ENCODE measurements around the gene DBP. TPM values are rescaled to one million over a fixed set of nuclear protein-coding genes. Genes with fewer than 3 reads are reported as not detected.
"Not testable (repeated sequence)": the region's sequence is repeated elsewhere in the genome, so short reads cannot be mapped to it uniquely, and the experiment has no call there.

DBP gene
- polyA plus RNA-seq, 3 donors, result 13.8 to 15.4 (median 14.6) TPM

DNA sequence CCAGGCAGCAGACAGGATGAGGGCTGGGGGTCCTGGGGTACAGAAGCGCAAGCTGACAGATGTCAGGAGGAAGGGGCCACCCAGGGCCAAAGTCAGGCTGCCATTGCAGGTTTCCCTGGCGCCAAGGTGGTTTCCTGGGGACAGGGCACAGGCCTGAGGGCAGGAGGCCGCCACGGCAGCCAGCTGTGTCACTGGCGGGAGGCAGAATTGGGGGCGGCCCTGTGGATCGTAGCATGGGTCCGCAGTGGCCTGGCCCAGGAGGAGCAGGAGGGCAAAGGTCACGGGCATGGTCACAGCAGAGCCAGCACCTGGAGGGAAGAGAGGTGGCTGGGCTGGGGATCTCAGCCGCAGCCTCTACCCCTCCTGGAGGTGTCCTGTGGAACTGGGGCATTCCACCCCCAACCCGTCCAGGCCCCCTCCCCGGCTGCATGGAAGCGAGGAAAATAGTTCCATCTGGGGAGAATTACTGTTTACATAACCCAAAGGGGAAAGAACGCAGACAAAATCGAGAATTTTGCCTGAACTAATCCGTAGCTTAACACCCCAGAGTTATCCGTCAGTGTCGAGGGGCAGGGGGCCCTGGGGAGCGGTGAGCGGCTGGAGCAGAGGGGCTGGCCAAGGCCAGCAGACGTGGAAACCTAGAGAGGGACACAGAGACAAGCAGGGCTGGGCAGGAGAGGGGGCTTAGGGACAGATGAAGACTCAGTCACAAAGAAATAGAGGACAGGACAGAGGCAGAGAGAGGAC lies 33.7 kb upstream of the DBP start:
- DNase-seq, result no peak

DNA sequence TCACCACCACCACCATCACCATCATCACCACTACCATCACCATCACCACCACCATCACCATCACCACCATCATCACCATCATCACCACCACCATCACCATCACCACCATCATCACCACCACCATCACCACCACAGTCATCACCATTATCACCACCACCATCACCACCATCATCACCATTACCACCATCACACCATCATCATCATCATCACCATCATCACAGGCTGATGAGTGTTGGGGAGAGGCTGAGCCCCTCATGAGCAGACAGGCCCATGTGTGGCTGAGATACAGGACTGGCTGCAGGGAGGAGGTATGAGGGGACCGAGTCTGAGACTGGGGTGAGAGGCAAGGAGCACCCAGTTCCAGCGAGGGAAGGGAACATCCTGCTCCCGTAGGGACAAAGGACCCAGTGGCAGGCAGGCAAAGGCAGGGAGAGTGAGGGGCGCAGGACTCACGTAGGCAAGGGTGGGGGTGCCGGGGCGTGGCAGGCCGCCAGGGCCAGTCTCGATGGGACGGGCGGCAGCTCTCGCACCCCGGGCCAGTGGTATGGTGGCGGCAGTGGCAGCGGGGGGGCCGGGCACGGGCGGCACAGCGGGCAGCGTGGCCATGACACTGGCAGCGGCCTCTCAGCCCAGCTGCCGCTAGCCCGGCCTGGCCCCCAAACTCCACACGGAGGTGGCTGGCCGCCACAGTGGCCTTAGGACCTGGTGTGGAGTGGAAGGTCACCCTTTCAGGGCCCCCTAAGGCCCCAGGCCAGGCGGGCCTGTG lies 32.9 kb upstream of the DBP start:
- no peak for DNase-seq

DNA sequence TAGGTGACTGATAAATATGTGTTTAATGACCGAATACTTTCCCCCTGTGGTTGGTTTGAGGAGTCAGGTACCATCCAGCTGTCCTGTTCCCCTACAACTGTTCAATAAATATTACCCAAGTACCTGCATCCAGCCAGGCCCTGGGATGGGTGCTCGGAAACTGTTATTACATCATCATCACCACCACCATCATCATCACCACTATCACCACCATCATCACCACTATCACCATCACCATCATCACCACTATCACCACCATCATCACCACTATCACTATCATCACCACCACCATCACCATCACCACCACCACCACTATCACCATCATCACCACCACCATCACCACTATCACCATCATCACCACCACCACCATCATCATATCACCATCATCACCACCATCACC lies 31.6 kb upstream of the DBP start:
- no peak for DNase-seq

DNA sequence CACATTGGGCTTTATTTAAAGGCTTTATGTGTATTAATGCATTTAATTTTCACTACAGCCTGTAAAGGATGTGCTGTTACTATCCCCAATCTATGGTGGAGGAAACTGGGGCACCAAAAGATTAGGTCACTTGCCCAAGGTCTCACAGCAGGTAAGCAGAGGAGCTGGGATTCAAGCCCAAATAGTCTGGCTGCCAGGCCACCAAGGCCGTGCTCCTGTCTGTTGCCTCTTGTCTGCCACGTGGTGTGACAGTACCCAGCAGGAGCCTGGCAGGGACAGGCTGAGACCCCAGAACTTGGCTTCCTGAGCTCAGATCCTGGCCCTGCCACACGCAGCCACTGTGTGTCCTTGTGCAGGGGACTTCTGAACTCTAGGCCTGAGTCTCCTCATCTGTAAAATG lies 31.2 kb upstream of the DBP start:
- no peak for DNase-seq

DNA sequence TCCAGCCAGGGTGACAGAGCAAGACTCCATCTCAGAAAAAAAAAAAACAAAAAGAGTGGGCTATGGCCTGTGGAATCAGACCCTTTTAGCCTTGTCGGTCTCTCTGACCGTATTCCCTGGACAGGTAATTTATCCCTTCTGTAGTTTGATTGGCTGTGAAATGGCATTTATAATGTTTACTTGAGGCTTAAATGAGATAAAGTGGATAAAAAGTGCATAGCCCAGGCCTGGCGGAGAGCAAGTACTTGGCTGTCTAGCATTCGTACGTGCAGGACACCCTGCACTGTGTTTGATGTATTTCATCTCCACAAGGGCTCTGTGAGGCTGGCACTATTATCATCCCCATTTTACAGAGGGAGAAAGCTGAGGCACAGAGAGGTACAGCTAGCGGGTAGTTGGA lies 28.6 kb upstream of the DBP start:
- no peak for DNase-seq

DNA sequence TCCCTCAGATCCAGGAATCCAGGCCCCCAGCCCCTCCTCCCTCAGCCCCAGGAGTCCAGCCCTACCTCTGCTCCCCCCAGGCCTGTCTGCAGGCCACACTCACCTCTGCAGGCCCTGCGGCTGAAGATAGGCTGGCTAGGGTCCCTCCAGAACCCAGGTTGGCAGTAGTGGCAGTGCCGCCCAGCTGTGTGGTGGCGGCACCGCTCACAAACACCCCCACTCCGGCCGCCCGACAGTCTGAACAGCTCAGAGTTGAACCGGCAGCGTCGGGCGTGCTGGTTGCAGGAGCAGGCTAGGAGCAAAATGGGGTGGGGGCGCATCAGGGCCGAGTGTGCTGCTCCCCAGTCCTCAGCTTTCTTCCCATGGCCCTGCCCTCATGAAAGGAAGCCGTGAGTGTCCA lies 27.3 kb upstream of the DBP start:
- no peak for DNase-seq

DNA sequence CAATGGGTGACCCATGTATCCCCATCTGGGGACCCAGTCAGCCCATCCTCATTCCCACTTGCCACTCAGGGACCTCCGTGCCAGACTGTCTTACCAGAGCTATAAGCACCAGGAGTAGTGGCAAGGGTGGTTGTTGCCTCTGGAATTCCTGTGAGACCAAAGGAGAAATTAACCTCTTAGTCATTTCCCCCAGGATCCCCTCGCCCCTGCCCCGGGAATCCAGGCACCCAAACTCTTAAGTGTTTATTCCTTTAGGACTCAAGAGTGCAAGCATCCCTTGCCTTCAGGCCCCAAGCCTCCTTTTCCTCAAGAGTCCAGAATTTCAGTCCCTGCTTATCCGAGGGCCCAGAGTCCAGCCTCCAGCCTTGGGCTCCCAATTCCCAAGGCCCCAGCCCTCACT lies 26.5 kb upstream of the DBP start:
- DNase-seq, result no peak

DNA sequence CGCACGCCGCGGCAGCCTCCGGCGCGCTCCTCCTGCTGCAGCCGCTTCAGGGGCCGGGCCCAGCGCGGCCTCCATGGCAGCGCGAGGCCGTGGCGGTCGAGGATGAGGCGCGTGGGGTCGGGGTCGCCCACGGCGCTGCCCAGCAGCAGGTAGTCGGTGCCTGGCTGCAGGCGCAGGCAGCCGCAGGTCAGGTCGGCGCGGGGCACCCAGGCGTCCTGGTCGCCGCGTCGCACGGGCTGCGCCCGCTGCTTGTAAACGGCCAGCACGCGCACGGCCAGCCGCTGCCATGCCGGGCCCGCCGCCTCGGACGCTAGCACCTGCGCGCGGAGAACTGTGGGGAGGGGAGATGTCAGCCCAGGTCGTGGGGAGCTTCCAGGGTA lies 24.5 kb upstream of the DBP start:
- DNase-seq, result no peak

DNA sequence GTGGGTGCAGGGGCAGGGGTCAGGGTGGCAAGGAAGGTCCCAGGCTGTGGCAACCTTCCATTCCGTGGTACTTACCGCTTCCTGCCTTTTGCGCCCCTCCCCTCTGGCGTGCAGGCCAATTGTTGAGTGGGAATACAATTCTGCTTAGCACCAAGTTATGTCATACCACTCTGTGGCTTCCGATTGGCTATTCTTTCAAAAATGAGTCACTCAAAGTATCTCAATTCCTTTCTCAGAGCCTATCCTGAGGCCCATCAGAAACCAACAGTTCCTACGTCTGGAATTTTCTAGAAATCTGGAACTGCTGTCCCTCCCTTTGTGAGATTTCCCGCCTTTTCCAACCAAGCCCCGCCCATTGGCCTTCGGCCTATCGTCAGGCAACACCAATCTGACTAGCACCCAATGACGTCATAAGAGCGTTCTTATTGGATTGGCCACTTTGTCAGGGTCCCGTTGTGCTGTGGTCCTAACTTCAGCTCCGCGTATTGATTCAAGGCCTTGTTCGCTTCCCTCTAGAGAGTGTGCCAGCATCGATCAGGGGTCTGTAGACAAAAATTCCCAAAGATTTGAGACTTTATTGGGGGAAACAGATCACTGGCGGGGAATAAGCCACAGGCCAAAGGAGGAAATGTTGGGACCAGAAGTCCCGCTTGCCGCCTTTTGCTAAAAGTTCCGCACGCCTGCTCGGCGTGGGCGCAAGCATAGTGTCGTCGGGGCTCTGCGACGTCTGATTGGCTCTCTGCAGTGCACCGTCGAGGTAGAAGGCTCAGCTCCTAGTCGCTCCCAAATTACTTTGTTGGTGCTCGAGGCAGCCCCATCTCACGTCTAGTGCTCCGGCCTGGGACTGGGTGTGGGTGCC lies 23.9 kb upstream of the DBP start:
- DNase-seq, result peak; percentile 78

DNA sequence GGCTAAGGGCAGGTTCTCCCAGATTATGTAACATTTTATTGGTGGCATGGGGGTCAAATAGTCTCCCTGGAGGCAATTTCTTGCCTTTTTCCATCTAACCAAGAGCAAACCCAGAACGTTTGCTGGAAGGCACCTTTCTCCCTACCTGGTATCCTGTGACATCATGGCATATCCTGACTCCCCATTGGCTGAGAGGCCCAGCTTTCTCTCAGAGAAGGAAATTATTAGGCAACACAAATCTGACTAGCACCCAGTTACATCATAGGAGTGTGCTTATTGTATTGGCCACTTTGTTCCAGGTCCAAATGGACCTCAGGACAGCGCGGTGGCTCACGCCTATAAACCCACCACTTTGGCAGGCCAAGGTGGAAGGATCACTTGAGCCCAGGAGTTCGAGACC lies 22.6 kb upstream of the DBP start:
- no peak for DNase-seq

DNA sequence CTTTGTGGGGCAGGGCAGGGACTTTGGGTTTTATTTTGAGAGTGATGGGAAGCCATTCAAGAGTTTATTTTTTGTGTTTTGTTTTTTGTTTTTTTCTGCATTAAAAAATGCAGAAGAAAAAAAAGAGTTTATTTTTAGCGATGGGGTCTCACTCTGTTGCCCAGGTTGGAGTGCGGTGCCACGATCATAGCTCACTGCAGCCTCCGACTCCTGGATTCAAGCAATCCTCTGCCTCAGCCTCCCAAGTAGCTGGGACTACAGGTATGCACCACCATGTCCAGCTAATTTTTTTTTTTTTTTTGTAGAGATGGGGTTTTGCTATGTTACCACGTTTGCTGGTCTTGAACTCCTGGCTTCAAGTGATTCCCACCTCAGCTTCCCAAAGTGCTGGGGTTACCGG lies 21.3 kb upstream of the DBP start:
- DNase-seq, result no peak

DNA sequence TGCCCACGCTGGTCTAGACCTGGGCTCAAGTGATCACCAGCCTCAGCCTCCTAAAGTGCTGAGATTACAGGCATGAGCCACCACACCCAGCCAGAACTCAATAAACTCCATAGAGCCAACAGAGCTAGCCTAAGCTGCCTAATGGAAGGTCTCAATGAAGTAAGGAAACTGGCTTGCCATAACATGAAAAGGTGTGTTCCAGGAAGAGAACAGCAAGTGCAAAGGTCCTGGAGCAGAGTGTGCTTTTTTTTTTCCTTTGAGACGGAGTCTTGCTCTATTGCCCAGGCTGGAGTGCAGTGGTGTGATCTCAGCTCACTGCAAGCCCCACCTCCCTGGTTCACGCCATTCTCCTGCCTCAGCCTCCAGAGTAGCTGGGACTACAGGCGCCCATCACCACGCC lies 20.6 kb upstream of the DBP start:
- DNase-seq, result not testable (repeated sequence)

DNA sequence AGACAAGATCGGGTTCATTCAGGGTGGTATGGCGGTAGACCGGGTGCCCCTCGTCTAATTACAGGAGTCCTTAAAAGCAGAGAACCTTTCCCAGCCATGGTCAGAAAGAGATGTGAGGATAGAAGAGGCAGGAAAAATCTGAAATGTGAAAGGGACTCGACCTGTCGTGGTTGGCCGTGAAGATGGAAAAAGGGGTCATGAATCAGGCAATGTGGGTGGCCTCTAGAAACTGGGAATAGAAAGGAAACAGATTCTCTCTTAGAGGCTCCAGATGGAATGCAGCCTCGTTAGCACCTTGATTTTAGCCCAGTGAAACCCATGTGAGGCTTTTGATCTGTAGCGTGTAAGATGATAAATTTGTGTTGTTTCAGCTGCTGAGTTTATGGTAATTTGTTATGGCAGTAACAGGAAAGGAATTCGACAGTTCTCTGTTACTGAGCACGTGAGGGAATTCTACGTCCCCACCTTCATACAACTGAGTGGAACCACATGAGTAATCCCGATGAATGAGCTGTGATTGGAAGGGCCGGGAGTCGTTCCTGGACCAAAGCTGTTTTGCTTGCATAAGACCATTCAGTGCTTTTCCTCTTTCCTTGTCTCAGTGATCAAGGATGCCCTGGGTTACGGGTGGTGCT lies 19.8 kb upstream of the DBP start:
- no peak for DNase-seq

DNA sequence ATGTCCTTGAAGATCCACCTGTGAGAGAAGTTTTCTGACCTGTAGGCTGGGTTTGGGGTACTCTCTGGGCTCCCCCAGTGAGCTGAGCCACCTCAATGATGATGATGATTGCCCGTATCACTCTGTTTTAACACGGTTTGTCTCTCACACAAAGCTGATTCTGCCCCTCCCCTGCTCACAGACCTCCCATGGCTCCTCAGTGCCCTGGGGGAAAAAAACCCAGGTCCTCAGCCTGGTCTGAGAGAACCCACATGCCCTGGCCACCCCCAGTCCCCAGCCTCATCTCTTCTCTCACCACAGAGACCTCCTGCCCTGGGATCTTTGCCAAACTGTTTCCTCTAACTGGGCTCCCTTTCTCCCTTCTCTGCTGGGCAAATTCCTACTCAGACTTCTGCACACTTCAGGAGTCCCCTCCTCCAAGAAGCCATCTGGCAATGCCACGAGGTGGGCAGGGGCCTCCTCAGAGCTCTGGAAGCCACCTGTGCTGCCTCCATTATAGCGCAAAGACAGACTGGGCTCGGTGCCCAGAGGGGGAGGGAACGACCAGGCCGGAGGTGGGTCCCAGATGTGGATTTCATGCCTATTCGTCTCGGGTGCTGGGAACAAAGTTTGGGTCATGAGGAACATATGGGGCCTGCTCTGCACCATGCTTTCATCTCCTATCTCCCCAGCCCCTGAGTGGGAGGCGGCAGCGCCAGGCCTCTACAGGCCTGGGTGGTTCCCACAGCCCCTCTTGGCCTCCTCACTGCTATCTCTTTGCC lies 17.3 kb upstream of the DBP start:
- no peak for DNase-seq

DNA sequence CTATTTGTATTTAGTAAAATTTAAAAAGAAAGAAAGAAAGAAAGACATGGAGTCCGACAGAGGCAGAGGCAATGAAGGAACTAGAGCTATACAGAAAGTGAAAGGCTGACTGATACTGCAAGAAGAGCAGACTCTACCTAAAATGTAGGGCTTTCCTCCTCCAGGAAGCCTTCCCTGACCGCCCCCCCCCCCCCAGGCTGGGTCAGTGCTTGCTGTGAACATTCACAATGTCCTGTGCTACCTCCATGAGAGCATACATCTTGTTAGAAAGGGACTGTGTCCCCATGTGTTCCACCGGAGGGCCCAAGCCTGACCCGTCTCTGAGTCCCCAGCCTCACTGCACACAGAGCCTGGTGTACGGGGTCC lies 14.5 kb upstream of the DBP start:
- DNase-seq, result no peak

DNA sequence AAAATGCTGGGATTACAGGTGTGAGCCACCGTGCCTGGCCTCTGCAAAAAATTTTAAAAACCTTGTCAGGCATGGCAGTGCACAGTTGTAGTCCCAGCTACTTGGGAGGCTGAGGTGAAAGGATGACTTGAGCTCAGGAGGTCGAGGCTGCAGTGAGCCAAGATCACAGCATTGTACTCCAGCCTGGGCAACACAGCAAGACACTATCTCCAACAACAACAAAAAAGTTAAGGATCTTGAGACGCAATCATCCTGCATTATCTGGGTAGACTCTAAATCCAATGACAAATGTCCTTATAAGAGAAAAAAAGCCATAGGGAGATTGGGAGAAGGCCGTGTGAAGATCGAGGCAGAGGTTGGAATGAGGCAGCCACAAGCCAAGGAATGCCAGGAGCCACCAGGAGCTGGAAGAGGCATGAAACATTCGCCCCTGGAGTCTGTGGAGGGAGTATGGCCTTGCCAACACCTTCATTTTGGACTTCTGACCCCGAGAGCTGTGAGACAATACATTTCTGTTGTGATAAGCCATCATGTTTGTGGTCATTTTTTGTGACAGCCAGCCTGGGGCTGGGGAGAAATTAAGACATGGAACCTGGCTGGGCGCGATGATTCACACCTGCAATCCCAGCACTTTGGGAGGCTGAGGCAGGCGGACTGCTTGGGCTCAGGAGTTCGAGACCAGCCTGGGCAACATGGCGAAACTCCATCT lies 13.9 kb upstream of the DBP start:
- DNase-seq, result no peak

DNA sequence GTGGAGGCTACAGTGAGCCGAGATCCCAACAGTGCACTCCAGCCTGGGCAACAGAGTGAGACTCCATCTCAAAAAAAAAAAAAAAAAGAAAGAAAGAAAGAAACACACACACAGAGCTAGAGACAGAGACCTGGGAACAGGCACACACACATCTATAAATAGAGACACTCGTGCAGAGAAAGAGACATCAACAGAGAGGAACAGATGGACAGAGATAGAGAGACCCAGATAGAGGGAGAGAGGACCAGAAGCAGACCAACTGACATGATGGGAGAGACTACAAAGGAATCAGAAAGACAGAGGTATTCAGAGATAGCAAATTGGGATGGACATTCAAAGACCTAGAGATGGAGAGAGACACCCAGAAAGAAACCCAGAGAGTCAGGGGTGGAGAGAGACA lies 11.0 kb upstream of the DBP start:
- no peak for DNase-seq

DNA sequence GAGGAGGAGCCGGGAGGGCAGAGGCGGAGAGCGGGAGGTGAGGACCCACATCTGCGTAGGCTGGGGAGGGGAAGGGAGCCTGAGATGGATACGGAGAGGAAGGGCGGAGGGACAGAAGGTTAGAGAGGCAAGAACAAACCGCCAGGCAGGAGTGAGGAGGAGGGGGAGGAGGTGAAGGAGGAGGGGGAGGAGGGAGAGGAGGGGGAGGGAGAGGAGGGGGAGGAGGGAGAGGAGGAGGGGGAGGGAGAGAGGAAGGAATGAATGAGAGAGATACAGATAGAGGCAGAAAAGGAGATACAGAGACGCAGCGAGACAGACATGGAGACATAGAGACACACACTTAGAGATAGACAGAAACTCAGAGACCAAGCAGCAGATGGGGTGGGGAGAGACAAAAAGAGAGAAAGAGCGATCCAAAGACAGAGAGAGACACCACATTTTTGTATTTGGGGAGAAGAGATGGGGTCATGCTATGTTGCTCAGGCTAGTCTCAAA lies 9.6 kb upstream of the DBP start:
- no peak for DNase-seq

DNA sequence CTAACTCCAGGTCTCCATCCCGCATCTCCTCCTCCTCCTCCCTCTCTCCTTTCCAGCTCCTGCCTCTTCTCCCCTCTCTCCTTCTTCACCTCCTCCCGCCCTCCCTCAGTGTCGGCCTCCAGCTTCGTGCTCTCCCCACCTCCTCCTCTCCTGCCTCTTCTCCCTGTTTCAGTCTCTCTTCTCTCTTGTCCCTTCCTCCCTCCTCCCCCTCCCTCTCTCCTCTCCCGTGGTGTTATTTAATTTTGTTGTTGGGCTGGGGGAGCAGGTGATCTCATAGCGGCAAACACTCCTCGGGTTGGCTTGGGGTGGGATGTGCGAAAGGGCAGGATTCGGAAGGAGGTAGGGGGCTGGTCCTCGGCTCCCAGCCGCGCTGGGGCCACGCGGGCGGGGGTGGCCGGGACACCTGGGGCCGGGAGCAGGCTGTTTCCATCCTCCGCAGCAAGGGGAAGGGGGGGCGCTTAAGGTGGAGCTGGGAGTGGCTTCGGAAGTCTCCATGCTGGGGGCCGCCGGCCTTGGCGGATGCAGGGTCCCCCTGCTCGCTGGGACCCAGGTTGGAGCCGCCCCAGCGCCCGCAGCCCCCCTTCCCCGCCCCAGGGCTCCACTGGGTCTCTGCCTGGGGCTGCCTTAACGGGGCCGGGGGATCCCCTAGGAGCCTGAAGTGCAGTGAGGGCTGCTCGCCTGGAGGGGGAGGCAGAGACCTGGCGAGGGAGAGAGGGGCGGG lies 9.0 kb upstream of the DBP start, which contains the start of gene CA11:
Gene CA11, minus strand, starts transcription at position 187 of the 721 bp plus-strand sequence. CDS start 555 bp downstream, outside the sequence.
- DNase-seq, result peak; percentile 92

DNA sequence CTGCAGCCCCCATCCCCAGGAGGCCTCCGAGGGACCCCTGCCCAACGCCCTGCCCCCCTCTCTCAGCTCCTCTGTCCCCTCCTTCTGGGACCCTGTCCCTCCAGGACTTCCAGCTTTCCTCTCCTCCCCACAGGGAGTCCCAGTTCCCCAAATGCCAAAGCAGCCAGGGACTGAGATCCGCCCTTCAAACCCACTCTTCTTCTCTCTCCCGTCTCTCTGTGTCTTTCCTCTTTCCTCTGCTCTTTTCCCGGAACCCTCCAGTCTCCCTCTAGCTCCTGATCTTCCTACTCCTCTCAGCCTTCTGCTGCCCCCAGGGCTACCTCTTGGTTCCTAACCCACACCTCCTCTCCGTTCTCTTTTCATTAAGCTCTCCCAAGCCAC lies 8.4 kb upstream of the DBP start:
- DNase-seq, result no peak
